Panc1 (cell line): ENCODE data around the gene LTBP2. TPM values are rescaled to one million over a fixed set of nuclear protein-coding genes. Genes with fewer than 3 reads are reported as not detected.

ENCODE experiments used
- ATAC-seq: fragments of 200-7000 bp; cut with Tn5 transposase; 2 replicates; pipeline ENCODE4 v1.9.1; 2020; ENCODE audit warnings: mild to moderate bottlenecking, moderate library complexity
- Bru-seq: library from RNA; stranded (reverse); fragments of 400-500 nt; gene quantifications from one replicate; lab custom pipeline; 2021; lab: Mats Ljungman, UMichigan
- BruChase-seq, 2 experiments: library from RNA; stranded (reverse); fragments of 400-500 nt; gene quantifications; one replicate each; lab custom pipeline; 2021; lab: Mats Ljungman, UMichigan
- BruUV-seq: library from RNA; stranded (reverse); fragments of 400-500 nt; replicated peaks from 2 replicates; lab custom pipeline; 2021; lab: Mats Ljungman, UMichigan
- CTCF ChIA-PET: fragments of 300-600 bp; sonication (Branson Sonifier 250); formaldehyde crosslinking; loops from one replicate; lab custom pipeline; 2022; ENCODE audit warnings: antibody characterized with exemption; lab: Charles Lee
- POLR2A ChIA-PET: fragments of 300-600 bp; sonication (Branson Sonifier 250); formaldehyde crosslinking; loops from one replicate; lab custom pipeline; 2022; ENCODE audit warnings: antibody characterized with exemption; lab: Charles Lee
- DNase-seq: peaks from one replicate; pipeline ENCODE4 v3.0.0-alpha.2; 2010; ENCODE audit warnings: low read depth, low spot score
- H3K27ac ChIP-seq: 2 replicates; pipeline ENCODE4 v1.5.1; 2011; ENCODE audit warnings: mild to moderate bottlenecking, low read length, inconsistent platforms
- H3K27me3 ChIP-seq: fragments of 200-500 bp; sonication (Bioruptor generic); 2 replicates; pipeline ENCODE4 v1.6.0; 2014; ENCODE audit warnings: low read length, inconsistent platforms; ENCODE audit not compliant: control insufficient read depth, insufficient read depth
- H3K36me3 ChIP-seq: fragments of 200-500 bp; sonication (Bioruptor generic); 2 replicates; pipeline ENCODE4 v1.5.1; 2014; ENCODE audit warnings: inconsistent platforms, mild to moderate bottlenecking, low read length, moderate library complexity; ENCODE audit not compliant: control insufficient read depth, insufficient read depth
- H3K4me1 ChIP-seq: 2 replicates; pipeline ENCODE4 v1.5.1; 2011; ENCODE audit warnings: inconsistent platforms, mild to moderate bottlenecking, low read length, moderate library complexity; ENCODE audit not compliant: control insufficient read depth, insufficient read depth
- H3K4me3 ChIP-seq, 2 experiments: 2 replicates each; pipeline ENCODE4 v1.5.1; 2011 to 2012; ENCODE audit warnings: low read depth in 2 of 2, low read length in 2 of 2, mild to moderate bottlenecking in 2 of 2, inconsistent platforms in 1 of 2, moderate library complexity in 1 of 2
- H3K9me3 ChIP-seq: fragments of 200-500 bp; sonication (Bioruptor generic); 2 replicates; pipeline ENCODE4 v1.5.1; 2014; ENCODE audit warnings: low read depth, mild to moderate bottlenecking, inconsistent platforms, low read length, moderate library complexity; ENCODE audit not compliant: control insufficient read depth, insufficient read depth
- CTCF ChIP-seq: fragments of 450-650 bp; IDR thresholded peaks from 2 replicates; pipeline ENCODE4 v1.5.1; 2017; ENCODE audit warnings: mild to moderate bottlenecking
- POLR2AphosphoS5 ChIP-seq: IDR thresholded peaks from 2 replicates; pipeline ENCODE4 v1.6.1; 2012; ENCODE audit warnings: mild to moderate bottlenecking, low read depth, low read length, moderate library complexity
- REST ChIP-seq, 2 experiments: IDR thresholded peaks; 2 replicates each; pipeline ENCODE4 v1.6.1; 2011 to 2012; ENCODE audit warnings: low read depth in 2 of 2, control low read depth in 1 of 2, low read length in 1 of 2, mild to moderate bottlenecking in 1 of 2, moderate library complexity in 1 of 2; ENCODE audit not compliant: insufficient read depth in 1 of 2
- SIN3A ChIP-seq: IDR thresholded peaks from 2 replicates; pipeline ENCODE4 v1.6.1; 2012; ENCODE audit warnings: low read depth, mild to moderate bottlenecking, low read length, moderate library complexity, borderline replicate concordance; ENCODE audit not compliant: insufficient read depth
- TCF7L2 ChIP-seq: IDR thresholded peaks from 2 replicates; pipeline ENCODE4 v1.6.1; 2011; ENCODE audit warnings: mild to moderate bottlenecking, low read depth, low read length, inconsistent platforms
- in situ Hi-C: cut with HindIII; loops from 2 replicates; pipeline ENCODE4 v1.10.0; 2016; ENCODE audit warnings: low sequenced_read_pairs, low pct_unique_long_range_greater_than_20kb
- intact Hi-C: fragments of 100-400 bp; cut with micrococcal nuclease; formaldehyde crosslinking; loops from one replicate; pipeline ENCODE4 v1.10.0; 2022; ENCODE audit not compliant: unreplicated experiment
- long read RNA-seq: library from polyadenylated mRNA; unstranded; transcript quantifications from one replicate; pipeline ENCODE4 v2.0.0, GENCODE V29; 2021; ENCODE audit not compliant: unreplicated experiment
- polyA plus RNA-seq: library from polyadenylated mRNA; unstranded; fragments of >200 nt; gene quantifications from one replicate; pipeline ENCODE4 v1.2.1, GENCODE V29; 2012; ENCODE audit warnings: missing spikeins; ENCODE audit not compliant: insufficient read length
- total RNA-seq: library from RNA; stranded (reverse); gene quantifications from one replicate; pipeline ENCODE4 v1.2.1, GENCODE V29; 2021; ENCODE audit not compliant: unreplicated experiment

Gene LTBP2
- total RNA-seq (69.8 TPM), Bru-seq, nascent RNA (percentile 67 among the genes with signal in this experiment), BruChase-seq, experiment 1, labeled RNA remaining after a 2-hour chase (percentile 68 among the genes with signal in this experiment), BruChase-seq, experiment 2, labeled RNA remaining after a 6-hour chase (percentile 70 among the genes with signal in this experiment)
- 71.3 TPM for polyA plus RNA-seq
- long read RNA-seq, partial matches to known transcripts = 91 of 127 reads
- long read RNA-seq, other reads (novel, unspliced or antisense) = 32 of 127 reads

GRCh38 chr14:74611650-74612349 is at the start of gene LTBP2:
TSS of gene LTBP2 (minus strand) at chr14:74612237. CDS start at chr14:74611944, 293 bp downstream.
- peak within 1 kb of the TSS; percentile 95 for H3K27ac ChIP-seq
- H3K4me3 ChIP-seq = peak within 1 kb of the TSS; percentile 52 to 62
- H3K9me3 ChIP-seq = no peaks in the 10 kb centered on the region
- no peaks in the 10 kb centered on the region for H3K27me3 ChIP-seq
- H3K4me1 ChIP-seq = peaks cover 49% of the 10 kb centered on the region
- intact Hi-C loops (loop anchor here (10.0 kb wide), 1 partner anchor 73 kb away; no protein-coding TSS in a partner anchor), in situ Hi-C loops (no loop called here)
- TF ChIP-seq CTCF = no peak
- no peak for TF ChIP-seq POLR2AphosphoS5
- no peak for TF ChIP-seq REST (IDR thresholded peaks at IDR 0.05; ENCODE audit: insufficient read depth in 1 of 2, low read depth in 2 of 2, low read length in 1 of 2)
- TF ChIP-seq TCF7L2 = no peak
- TF ChIP-seq SIN3A = no peak
- no peaks in the 10 kb centered on the region for H3K36me3 ChIP-seq
- ATAC-seq (peak; percentile 9), DNase-seq (no peak)
- POLR2A ChIA-PET = interaction anchor here (0.6 to 0.7 kb wide), 2 partner anchors 8 to 29 kb away, joined by 3 to 16 read pairs; no protein-coding TSS in a partner anchor
- TSS peak; percentile 60 for BruUV-seq
- CTCF ChIA-PET = interaction anchor here (0.8 kb wide), 1 partner anchor 39 kb away, joined by 3 read pairs; no protein-coding TSS in a partner anchor

GRCh38 chr14:74660863-74661262 is 48.8 kb upstream of the LTBP2 start:
- DNase-seq (no peak), ATAC-seq (no peak)
- no TSS peak for BruUV-seq
- H3K36me3 ChIP-seq = peaks cover 21% of the 10 kb centered on the region
- ChIA-PET POLR2A (no interaction called here), CTCF (no interaction called here)
- TF ChIP-seq POLR2AphosphoS5 = no peak
- TF ChIP-seq CTCF = no peak
- no peak for TF ChIP-seq SIN3A
- no peak for TF ChIP-seq TCF7L2
- TF ChIP-seq REST (IDR thresholded peaks at IDR 0.05; ENCODE audit: insufficient read depth in 1 of 2, low read depth in 2 of 2, low read length in 1 of 2) = peak; percentile 72 to 76
- no peak overlapping the region for H3K27ac ChIP-seq
- no peaks in the 10 kb centered on the region for H3K27me3 ChIP-seq
- intact Hi-C loops (no loop called here), in situ Hi-C loops (no loop called here)
- H3K4me1 ChIP-seq = no peaks in the 10 kb centered on the region
- no peaks in the 10 kb centered on the region for H3K9me3 ChIP-seq
- H3K4me3 ChIP-seq = no peak overlapping the region
